ENCODE measurements around the gene PRTN3.
"Not testable (repeated sequence)": the region's sequence is repeated elsewhere in the genome, so short reads cannot be mapped to it uniquely, and the experiment has no call there.

Gene PRTN3

GRCh38 chr19:845707-846521, 5.1 kb downstream of the PRTN3 start:
- DNase-seq (ENCODE audit: low spot score), result no peak

- DNase-seq (ENCODE audit: low spot score), result no peak
Observed at GRCh38 chr19:848386-848921, 7.7 kb downstream of the PRTN3 start.

GRCh38 chr19:849195-849594, 8.4 kb downstream of the PRTN3 start:
- DNase-seq (ENCODE audit: low spot score), result not testable (repeated sequence)

GRCh38 chr19:850221-850978, 9.6 kb downstream of the PRTN3 start:
- peak; percentile 53 for DNase-seq (ENCODE audit: low spot score)

- no peak for DNase-seq (ENCODE audit: low spot score)
Observed at GRCh38 chr19:850979-851335, 10.2 kb downstream of the PRTN3 start.

- no peak for DNase-seq (ENCODE audit: low spot score)
Observed at GRCh38 chr19:852136-853013, 11.6 kb downstream of the PRTN3 start, which contains the start of gene ELANE. ELANE (plus strand) TSS chr19:852303; CDS start chr19:852329, 26 bp downstream.

- no peak for DNase-seq (ENCODE audit: low spot score)
Observed at GRCh38 chr19:853014-853585, 12.3 kb downstream of the PRTN3 start.

- DNase-seq (ENCODE audit: low spot score), result not testable (repeated sequence)
Observed at GRCh38 chr19:853614-854220, 12.9 kb downstream of the PRTN3 start.

GRCh38 chr19:854549-854948, 13.8 kb downstream of the PRTN3 start:
- no peak for DNase-seq (ENCODE audit: low spot score)

GRCh38 chr19:855142-855541, 14.3 kb downstream of the PRTN3 start:
- no peak for DNase-seq (ENCODE audit: low spot score)

- no peak for DNase-seq (ENCODE audit: low spot score)
Observed at GRCh38 chr19:855566-856120, 14.8 kb downstream of the PRTN3 start.

GRCh38 chr19:858284-858683, 17.5 kb downstream of the PRTN3 start:
- DNase-seq (ENCODE audit: low spot score), result no peak

- peak; percentile 21 for DNase-seq (ENCODE audit: low spot score)
Observed at GRCh38 chr19:858868-859843, 18.4 kb downstream of the PRTN3 start, which contains the start of gene CFD. CFD (plus strand) TSS chr19:859664; CDS start chr19:859690, 26 bp downstream.

GRCh38 chr19:861141-861755, 20.4 kb downstream of the PRTN3 start:
- no peak for DNase-seq (ENCODE audit: low spot score)

GRCh38 chr19:861756-862580, 21.2 kb downstream of the PRTN3 start:
- DNase-seq (ENCODE audit: low spot score), result no peak

GRCh38 chr19:862581-863314, 21.9 kb downstream of the PRTN3 start:
- peak; percentile 35 for DNase-seq (ENCODE audit: low spot score)

GRCh38 chr19:863315-863620, 22.5 kb downstream of the PRTN3 start:
- DNase-seq (ENCODE audit: low spot score), result no peak
